ENCODE results near the gene GPR173.

GPR173 gene

GRCh38 chrX:53084863-53085262 lies 36.3 kb downstream of the GPR173 start:
- no peak overlapping the region for H3K4me3 ChIP-seq (ENCODE audit: insufficient read depth, low read length, poor library complexity, severe bottlenecking)
- TF ChIP-seq EZH2phosphoT487 (conservative IDR thresholded peaks at IDR 0.05; ENCODE audit: low read length) (no peak), CTCF (IDR thresholded peaks at IDR 0.05; ENCODE audit: insufficient read depth, low read length, poor library complexity, severe bottlenecking) (no peak)
- H3K9ac ChIP-seq (ENCODE audit: low read length) = no peak overlapping the region

GRCh38 chrX:53085661-53086229 lies 37.2 kb downstream of the GPR173 start:
- Histone ChIP-seq H3K9ac (ENCODE audit: low read length) (no peak overlapping the region), H3K4me3 (ENCODE audit: insufficient read depth, low read length, poor library complexity, severe bottlenecking) (no peak overlapping the region), H2AFZ (ENCODE audit: low read depth, low read length, severe bottlenecking) (no peak overlapping the region), H3F3A (ENCODE audit: insufficient read depth) (peaks cover 3% of the 10 kb centered on the region; the same call in 1 of the 2 replicates), H3K79me2 (ENCODE audit: insufficient read depth, low read length) (peaks cover 14% of the 10 kb centered on the region; the same call in 1 of the 2 replicates), H3K27ac (ENCODE audit: low read depth, low read length) (no peak overlapping the region), H4K20me1 (ENCODE audit: low read depth, low read length) (no peaks in the 10 kb centered on the region), H3K4me2 (ENCODE audit: low read depth, low read length, poor library complexity, severe bottlenecking) (no peak overlapping the region), H3K9me3 (ENCODE audit: insufficient read depth, low read length) (no peaks in the 10 kb centered on the region), H3K27me3 (ENCODE audit: low read length) (no peaks in the 10 kb centered on the region), H3K9me2 (replicated peaks; ENCODE audit: insufficient read depth, low read length) (no peaks in the 10 kb centered on the region), H3K36me3 (ENCODE audit: low read length) (no peaks in the 10 kb centered on the region)
- TF ChIP-seq CTCF (IDR thresholded peaks at IDR 0.05; ENCODE audit: insufficient read depth, low read length, poor library complexity, severe bottlenecking) (no peak), EZH2phosphoT487 (conservative IDR thresholded peaks at IDR 0.05; ENCODE audit: low read length) (no peak)

More at GRCh38 chrX:53084863-53085262, 36.3 kb downstream of the GPR173 start:
- H3K79me2 ChIP-seq (ENCODE audit: insufficient read depth, low read length) = peaks cover 14% of the 10 kb centered on the region; the same call in 1 of the 2 replicates
- H3K4me2 ChIP-seq (ENCODE audit: low read depth, low read length, poor library complexity, severe bottlenecking) = no peak overlapping the region
- no peaks in the 10 kb centered on the region for H3K27me3 ChIP-seq (ENCODE audit: low read length)
- peaks cover 9% of the 10 kb centered on the region; the same call in 1 of the 2 replicates for H3F3A ChIP-seq (ENCODE audit: insufficient read depth)
- no peaks in the 10 kb centered on the region for H3K36me3 ChIP-seq (ENCODE audit: low read length)
- no peaks in the 10 kb centered on the region for H3K9me2 ChIP-seq (replicated peaks; ENCODE audit: insufficient read depth, low read length)
- H2AFZ ChIP-seq (ENCODE audit: low read depth, low read length, severe bottlenecking) = no peak overlapping the region
- H3K27ac ChIP-seq (ENCODE audit: low read depth, low read length) = no peak overlapping the region
- no peaks in the 10 kb centered on the region for H3K9me3 ChIP-seq (ENCODE audit: insufficient read depth, low read length)
- no peaks in the 10 kb centered on the region for H4K20me1 ChIP-seq (ENCODE audit: low read depth, low read length)

GRCh38 chrX:53086464-53086863 lies 37.9 kb downstream of the GPR173 start:
- Histone ChIP-seq H2AFZ (ENCODE audit: low read depth, low read length, severe bottlenecking) (no peak overlapping the region), H3K4me2 (ENCODE audit: low read depth, low read length, poor library complexity, severe bottlenecking) (no peak overlapping the region), H3K36me3 (ENCODE audit: low read length) (no peaks in the 10 kb centered on the region), H4K20me1 (ENCODE audit: low read depth, low read length) (no peaks in the 10 kb centered on the region), H3F3A (ENCODE audit: insufficient read depth) (no peaks in the 10 kb centered on the region), H3K27ac (ENCODE audit: low read depth, low read length) (no peak overlapping the region), H3K9me3 (ENCODE audit: insufficient read depth, low read length) (no peaks in the 10 kb centered on the region), H3K4me3 (ENCODE audit: insufficient read depth, low read length, poor library complexity, severe bottlenecking) (no peak overlapping the region), H3K27me3 (ENCODE audit: low read length) (no peaks in the 10 kb centered on the region), H3K79me2 (ENCODE audit: insufficient read depth, low read length) (peaks cover 14% of the 10 kb centered on the region; the same call in 1 of the 2 replicates), H3K9me2 (replicated peaks; ENCODE audit: insufficient read depth, low read length) (no peaks in the 10 kb centered on the region), H3K9ac (ENCODE audit: low read length) (no peak overlapping the region)
- TF ChIP-seq CTCF (IDR thresholded peaks at IDR 0.05; ENCODE audit: insufficient read depth, low read length, poor library complexity, severe bottlenecking) (no peak), EZH2phosphoT487 (conservative IDR thresholded peaks at IDR 0.05; ENCODE audit: low read length) (no peak)

Measured in SU-DHL-6 (cell line).